Thyroid gland (tissue), 4 donors: ENCODE measurements around the gene ZNF888. TPM values are rescaled to one million over a fixed set of nuclear protein-coding genes. Genes with fewer than 3 reads are reported as not detected.
A peak's percentile ranks its signal among the peaks of the same experiment; 100 is the strongest.
"Not testable (repeated sequence)": the region's sequence is repeated elsewhere in the genome, so short reads cannot be mapped to it uniquely, and the experiment has no call there.

Experiments used
- DNase-seq, 2 donors: peaks; one replicate each; pipeline ENCODE4 v3.0.0-alpha.2; 2019
- H3K27ac ChIP-seq, 3 donors: fragments of 200-600 bp; sonication (generic); 1 replicate in 2 of 3; 2 replicates in 1 of 3; pipeline ENCODE4 v1.5.1; 2016 to 2019; ENCODE audit warnings: mild to moderate bottlenecking in 1 of 3, moderate library complexity in 1 of 3
- H3K27me3 ChIP-seq: fragments of 200-600 bp; sonication (generic); one replicate; pipeline ENCODE4 v1.5.1; 2019
- H3K36me3 ChIP-seq, 2 donors: fragments of 200-600 bp; sonication (generic); one replicate each; pipeline ENCODE4 v1.5.1; 2016 to 2019
- H3K4me1 ChIP-seq, 2 donors: fragments of 200-600 bp; sonication (generic); one replicate each; pipeline ENCODE4 v1.5.1; 2017 to 2019
- H3K4me3 ChIP-seq, 3 donors: fragments of 200-600 bp; sonication (generic); replicated peaks in 1 of 3; 1 replicate in 2 of 3; 2 replicates in 1 of 3; pipeline ENCODE4 v1.5.1; 2016; ENCODE audit warnings: mild to moderate bottlenecking in 1 of 3
- H3K9me3 ChIP-seq: fragments of 200-600 bp; sonication (generic); one replicate; pipeline ENCODE4 v1.5.1; 2017
- POLR2A ChIP-seq, 2 donors: fragments of 450-650 bp; IDR thresholded peaks; one replicate each; pipeline ENCODE4 v1.6.1; 2017; ENCODE audit warnings: antibody characterized with exemption in 2 of 2, mild to moderate bottlenecking in 2 of 2, moderate library complexity in 1 of 2
- WGBS, 2 donors: methylation state at CpG; one replicate each; pipeline ENCODE4 v1.1.5; 2017; 5-methylcytosine and 5-hydroxymethylcytosine counted together
- intact Hi-C: fragments of 100-400 bp; cut with DNase I; formaldehyde crosslinking; loops from one replicate; pipeline ENCODE4 v1.15.1; 2023
- total RNA-seq, 4 donors: library from RNA; depleted of rRNA; stranded (reverse); fragments of >200 nt; gene quantifications; one replicate each; pipeline ENCODE4 v1.2.3, GENCODE V29; 2016
- TF ChIP-seq, protein P1 (sequence below), 6 experiments: fragments of 200-600 bp in 3 of 6; fragments of 450-650 bp in 3 of 6; sonication (generic) in 3 of 6; IDR thresholded peaks; one replicate each; pipeline ENCODE4 v1.5.1; 2016 to 2019; ENCODE audit warnings: antibody characterized with exemption in 6 of 6, mild to moderate bottlenecking in 2 of 6, inconsistent platforms in 1 of 6, moderate library complexity in 1 of 6

The ZNF888 gene
- total RNA-seq, 4 donors from 2014 or later, result 3.3 to 8.3 (median 6.8) TPM

GRCh38 chr19:52889076-52889475, 34.2 kb downstream of the ZNF888 start:
- Histone ChIP-seq H3K4me3 (no peak overlapping the region), H3K9me3 (no peaks in the 10 kb centered on the region), H3K4me1 (no peaks in the 10 kb centered on the region), H3K27ac (no peak overlapping the region), H3K36me3 (peaks cover 32% of the 10 kb centered on the region in 2 donors), H3K27me3 (no peaks in the 10 kb centered on the region)
- intact Hi-C loops, result no loop called here
- WGBS, 2 donors, result 78 to 85% methylated on average over 7 of the region's 7 CpGs
- no peak for DNase-seq
- TF ChIP-seq, protein P1, sequence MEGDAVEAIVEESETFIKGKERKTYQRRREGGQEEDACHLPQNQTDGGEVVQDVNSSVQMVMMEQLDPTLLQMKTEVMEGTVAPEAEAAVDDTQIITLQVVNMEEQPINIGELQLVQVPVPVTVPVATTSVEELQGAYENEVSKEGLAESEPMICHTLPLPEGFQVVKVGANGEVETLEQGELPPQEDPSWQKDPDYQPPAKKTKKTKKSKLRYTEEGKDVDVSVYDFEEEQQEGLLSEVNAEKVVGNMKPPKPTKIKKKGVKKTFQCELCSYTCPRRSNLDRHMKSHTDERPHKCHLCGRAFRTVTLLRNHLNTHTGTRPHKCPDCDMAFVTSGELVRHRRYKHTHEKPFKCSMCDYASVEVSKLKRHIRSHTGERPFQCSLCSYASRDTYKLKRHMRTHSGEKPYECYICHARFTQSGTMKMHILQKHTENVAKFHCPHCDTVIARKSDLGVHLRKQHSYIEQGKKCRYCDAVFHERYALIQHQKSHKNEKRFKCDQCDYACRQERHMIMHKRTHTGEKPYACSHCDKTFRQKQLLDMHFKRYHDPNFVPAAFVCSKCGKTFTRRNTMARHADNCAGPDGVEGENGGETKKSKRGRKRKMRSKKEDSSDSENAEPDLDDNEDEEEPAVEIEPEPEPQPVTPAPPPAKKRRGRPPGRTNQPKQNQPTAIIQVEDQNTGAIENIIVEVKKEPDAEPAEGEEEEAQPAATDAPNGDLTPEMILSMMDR (IDR thresholded peaks at IDR 0.05), result no peak
- TF ChIP-seq POLR2A (IDR thresholded peaks at IDR 0.05), result no peak

- peaks cover 43 to 51% of the 10 kb centered on the region in 2 donors for H3K36me3 ChIP-seq
- no peak overlapping the region for H3K27ac ChIP-seq
- H3K4me3 ChIP-seq, result no peak overlapping the region
- WGBS, 2 donors, result 91 to 98% methylated on average over 11 of the region's 11 CpGs
- DNase-seq, result no peak
- no peaks in the 10 kb centered on the region for H3K9me3 ChIP-seq
- intact Hi-C loops, result no loop called here
- TF ChIP-seq, protein P1 (IDR thresholded peaks at IDR 0.05), result no peak
- no peak for TF ChIP-seq POLR2A (IDR thresholded peaks at IDR 0.05)
- no peaks in the 10 kb centered on the region for H3K27me3 ChIP-seq
- no peaks in the 10 kb centered on the region for H3K4me1 ChIP-seq
Measured at GRCh38 chr19:52880895-52881389, 42.3 kb downstream of the ZNF888 start.

DNA sequence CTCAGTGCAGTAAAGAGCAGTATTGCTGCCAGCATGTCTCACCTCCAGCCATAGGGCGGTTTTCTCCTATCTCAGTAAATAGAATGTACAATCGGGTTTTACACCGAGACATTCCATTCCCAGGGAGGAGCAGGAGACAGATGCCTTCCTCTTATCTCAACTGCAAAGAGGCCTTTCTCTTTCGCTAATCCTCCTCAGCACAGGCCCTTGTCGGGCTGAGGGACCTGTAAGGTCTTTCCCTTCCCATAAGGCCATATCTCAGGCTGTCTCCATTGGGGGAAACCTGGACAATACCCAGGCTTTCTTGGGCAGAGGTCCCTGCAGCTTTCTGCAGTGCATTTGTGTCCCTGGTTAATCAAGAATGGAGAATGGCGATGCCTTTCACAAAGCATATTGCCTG, 50.2 kb downstream of the ZNF888 start:
- 70 to 83% methylated on average over 6 of the region's 6 CpGs for WGBS, 2 donors
- H3K36me3 ChIP-seq, DNase-seq, H3K27me3 ChIP-seq, H3K4me3 ChIP-seq, H3K27ac ChIP-seq, intact Hi-C loops, H3K9me3 ChIP-seq, H3K4me1 ChIP-seq: not testable (repeated sequence)

DNA sequence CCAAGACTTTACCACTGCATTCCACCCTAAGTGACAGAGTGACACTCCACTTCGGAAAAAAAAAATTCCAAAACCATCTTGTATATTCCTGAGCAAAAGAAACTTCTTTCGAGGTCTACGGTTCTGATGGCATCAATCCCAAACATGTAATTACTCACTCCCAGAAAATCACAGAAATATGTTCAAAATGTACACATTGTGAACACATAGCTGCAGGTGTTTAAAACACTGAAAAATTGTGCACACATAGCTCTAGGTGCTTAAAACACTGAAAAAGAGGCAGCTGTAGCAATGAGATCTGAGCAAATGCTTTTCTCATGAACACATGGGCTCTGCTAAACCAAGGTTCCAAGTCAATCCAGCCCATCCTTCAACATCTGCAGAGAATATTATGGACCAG, 51.8 kb downstream of the ZNF888 start:
- intact Hi-C loops, result no loop called here
- no peaks in the 10 kb centered on the region for H3K4me1 ChIP-seq
- TF ChIP-seq POLR2A (IDR thresholded peaks at IDR 0.05), result no peak
- TF ChIP-seq, protein P1 (IDR thresholded peaks at IDR 0.05), result no peak
- DNase-seq, result no peak
- WGBS, 2 donors, result 92 to 96% methylated on average over 3 of the region's 3 CpGs
- no peaks in the 10 kb centered on the region for H3K36me3 ChIP-seq
- H3K4me3 ChIP-seq, result no peak overlapping the region
- H3K27me3 ChIP-seq, result no peaks in the 10 kb centered on the region
- no peaks in the 10 kb centered on the region for H3K9me3 ChIP-seq
- H3K27ac ChIP-seq, result no peak overlapping the region

DNA sequence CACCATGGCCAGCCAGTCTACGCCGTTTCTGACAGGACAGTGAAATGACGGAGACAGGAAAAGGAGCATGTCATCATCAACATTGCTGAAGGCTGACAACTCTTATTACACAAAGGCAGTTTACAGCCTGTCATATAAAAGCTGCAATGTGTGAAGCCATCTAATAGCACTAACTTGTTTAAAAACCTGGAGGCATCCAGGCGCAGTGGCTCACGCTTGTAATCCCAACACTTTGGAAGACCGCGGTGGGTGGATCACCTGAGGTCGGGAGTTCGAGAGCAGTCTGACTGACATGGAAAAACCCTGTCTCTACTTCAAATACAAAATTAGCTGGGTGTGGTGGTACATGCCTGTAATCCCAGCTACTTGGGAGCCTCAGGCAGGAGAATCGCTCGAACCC, 55.2 kb downstream of the ZNF888 start:
- H3K36me3 ChIP-seq, H3K27me3 ChIP-seq, H3K9me3 ChIP-seq, H3K4me1 ChIP-seq, DNase-seq, intact Hi-C loops, H3K27ac ChIP-seq, H3K4me3 ChIP-seq: not testable (repeated sequence)
- WGBS, 2 donors, result 87 to 99% methylated on average over 11 of the region's 11 CpGs

GRCh38 chr19:52857378-52858191, 65.6 kb downstream of the ZNF888 start, which contains the start of gene ZNF468:
TSS of gene ZNF468 (minus strand) at chr19:52857619. CDS start at chr19:52854272, 3,347 bp downstream.
- WGBS, 2 donors, result 2 to 20% methylated on average over 18 to 19 of the region's 43 CpGs
- peaks cover 0 to 14% of the 10 kb centered on the region in 2 donors for H3K36me3 ChIP-seq
- H3K27me3 ChIP-seq, H3K4me1 ChIP-seq, H3K9me3 ChIP-seq, intact Hi-C loops: not testable (repeated sequence)
- peak within 1 kb of the TSS in 1 of 3 donors; percentile 36 for H3K27ac ChIP-seq
- TF ChIP-seq, protein P1 (IDR thresholded peaks at IDR 0.05), result peak in 1 of 6 experiments; percentile 23
- TF ChIP-seq POLR2A (IDR thresholded peaks at IDR 0.05), result peak in 1 of 2 donors; percentile 56
- peak; percentile 74 to 79 for DNase-seq
- peak within 1 kb of the TSS; percentile 27 to 70 (median 49) for H3K4me3 ChIP-seq

- 2 to 5% methylated on average over 24 to 31 of the region's 31 CpGs for WGBS, 2 donors
- Histone ChIP-seq H3K36me3 (peaks cover 0 to 14% of the 10 kb centered on the region in 2 donors), H3K27ac (peak overlapping the region in 1 of 3 donors; percentile 36), H3K4me3 (peak overlapping the region; percentile 27 to 70 (median 49))
- intact Hi-C loops, H3K27me3 ChIP-seq, H3K4me1 ChIP-seq, H3K9me3 ChIP-seq: not testable (repeated sequence)
- DNase-seq, result peak; percentile 24 to 25
Measured at GRCh38 chr19:52856540-52857377, 66.5 kb downstream of the ZNF888 start.
